ENCODE data around the gene NEK1.

The NEK1 gene

GRCh38 chr4:169582706-169583105 lies 29.7 kb downstream of the NEK1 start:
- H3K9me2 ChIP-seq (replicated peaks; ENCODE audit: insufficient read depth, low read length) = no peaks in the 10 kb centered on the region
- H2AFZ ChIP-seq (ENCODE audit: low read length) = no peak overlapping the region
- H3K27me3 ChIP-seq (replicated peaks; ENCODE audit: insufficient read depth, low read length) = no peaks in the 10 kb centered on the region
- no peak overlapping the region; the same call in 1 of the 2 replicates for H3K27ac ChIP-seq (ENCODE audit: low read length)
- TF ChIP-seq EZH2phosphoT487 (IDR thresholded peaks at IDR 0.05; ENCODE audit: low read length) (no peak), CTCF (IDR thresholded peaks at IDR 0.05; ENCODE audit: low read length) (no peak), EZH2 (optimal IDR thresholded peaks at IDR 0.05; ENCODE audit: low read depth, low read length) (no peak)
- no peaks in the 10 kb centered on the region for H3K79me2 ChIP-seq (ENCODE audit: low read length)
- no peaks in the 10 kb centered on the region for H3K9me3 ChIP-seq (replicated peaks; ENCODE audit: insufficient read depth, low read length)
- H3K4me3 ChIP-seq (ENCODE audit: low read length) = no peak overlapping the region
- H3K4me1 ChIP-seq (ENCODE audit: low read length) = peaks cover 11% of the 10 kb centered on the region
- H3K4me2 ChIP-seq (ENCODE audit: low read depth, low read length) = no peak overlapping the region; the same call in 1 of the 2 replicates
- H3K36me3 ChIP-seq (replicated peaks; ENCODE audit: insufficient read depth, low read length) = no peaks in the 10 kb centered on the region; the same call in 1 of the 2 replicates
- DNase-seq = no peak
- no peak overlapping the region for H3K9ac ChIP-seq (ENCODE audit: low read length)
- peaks cover 7% of the 10 kb centered on the region; the same call in 1 of the 2 replicates for H3F3A ChIP-seq (ENCODE audit: insufficient read depth, low read length)
- H4K20me1 ChIP-seq (ENCODE audit: insufficient read depth, low read length) = no peaks in the 10 kb centered on the region

- Histone ChIP-seq H3K9me2 (replicated peaks; ENCODE audit: insufficient read depth, low read length) (no peaks in the 10 kb centered on the region), H3K4me2 (ENCODE audit: low read depth, low read length) (peak overlapping the region; percentile 32; the same call in 1 of the 2 replicates), H3K36me3 (replicated peaks; ENCODE audit: insufficient read depth, low read length) (no peaks in the 10 kb centered on the region; the same call in 1 of the 2 replicates), H3K27ac (ENCODE audit: low read length) (peak overlapping the region; percentile 6; the same call in 1 of the 2 replicates), H3K9ac (ENCODE audit: low read length) (no peak overlapping the region), H3K79me2 (ENCODE audit: low read length) (no peaks in the 10 kb centered on the region), H3F3A (ENCODE audit: insufficient read depth, low read length) (peaks cover 7% of the 10 kb centered on the region; the same call in 1 of the 2 replicates), H2AFZ (ENCODE audit: low read length) (no peak overlapping the region), H4K20me1 (ENCODE audit: insufficient read depth, low read length) (no peaks in the 10 kb centered on the region), H3K4me1 (ENCODE audit: low read length) (peaks cover 11% of the 10 kb centered on the region), H3K4me3 (ENCODE audit: low read length) (no peak overlapping the region), H3K9me3 (replicated peaks; ENCODE audit: insufficient read depth, low read length) (no peaks in the 10 kb centered on the region), H3K27me3 (replicated peaks; ENCODE audit: insufficient read depth, low read length) (no peaks in the 10 kb centered on the region)
- peak; percentile 82 for DNase-seq
- no peak for TF ChIP-seq EZH2 (optimal IDR thresholded peaks at IDR 0.05; ENCODE audit: low read depth, low read length)
- TF ChIP-seq EZH2phosphoT487 (IDR thresholded peaks at IDR 0.05; ENCODE audit: low read length) = no peak
- peak; percentile 38 for TF ChIP-seq CTCF (IDR thresholded peaks at IDR 0.05; ENCODE audit: low read length)
Observed at GRCh38 chr4:169582203-169582602, 30.2 kb downstream of the NEK1 start.

- no peak overlapping the region for H3K27ac ChIP-seq (ENCODE audit: low read length)
- no peak for TF ChIP-seq EZH2phosphoT487 (IDR thresholded peaks at IDR 0.05; ENCODE audit: low read length)
- TF ChIP-seq EZH2 (optimal IDR thresholded peaks at IDR 0.05; ENCODE audit: low read depth, low read length) = no peak
- no peak for TF ChIP-seq CTCF (IDR thresholded peaks at IDR 0.05; ENCODE audit: low read length)
- no peaks in the 10 kb centered on the region for H3K27me3 ChIP-seq (replicated peaks; ENCODE audit: insufficient read depth, low read length)
- no peaks in the 10 kb centered on the region for H3K79me2 ChIP-seq (ENCODE audit: low read length)
- H3K9ac ChIP-seq (ENCODE audit: low read length) = no peak overlapping the region
- no peaks in the 10 kb centered on the region for H3F3A ChIP-seq (ENCODE audit: insufficient read depth, low read length)
- H3K4me3 ChIP-seq (ENCODE audit: low read length) = no peak overlapping the region
- no peak overlapping the region for H2AFZ ChIP-seq (ENCODE audit: low read length)
- no peaks in the 10 kb centered on the region for H3K4me1 ChIP-seq (ENCODE audit: low read length)
- H3K4me2 ChIP-seq (ENCODE audit: low read depth, low read length) = no peak overlapping the region
- no peaks in the 10 kb centered on the region for H3K9me3 ChIP-seq (replicated peaks; ENCODE audit: insufficient read depth, low read length)
- no peaks in the 10 kb centered on the region for H4K20me1 ChIP-seq (ENCODE audit: insufficient read depth, low read length)
- DNase-seq = no peak
- H3K36me3 ChIP-seq (replicated peaks; ENCODE audit: insufficient read depth, low read length) = no peaks in the 10 kb centered on the region
- no peaks in the 10 kb centered on the region for H3K9me2 ChIP-seq (replicated peaks; ENCODE audit: insufficient read depth, low read length)
Observed at GRCh38 chr4:169573889-169574288, 38.5 kb downstream of the NEK1 start.

Measured in MM.1S (cell line).